Keratinocyte (primary cell): Measurements from ENCODE around the gene RAC2.

Source experiments
- CTCF ChIP-seq, 3 experiments: IDR thresholded peaks in 1 of 3; conservative IDR thresholded peaks in 1 of 3; optimal IDR thresholded peaks in 1 of 3; 2 replicates in 2 of 3; 3 replicates in 1 of 3; pipeline versions ENCODE3 to v1.5.1; 2011; ENCODE audit warnings: low read length in 3 of 3, mild to moderate bottlenecking in 3 of 3, moderate library complexity in 2 of 3, control low read depth in 1 of 3, inconsistent platforms in 1 of 3; ENCODE audit not compliant: insufficient read depth in 2 of 3; ENCODE audit errors: extremely low read depth in 1 of 3
- EZH2 ChIP-seq: IDR thresholded peaks from one replicate; pipeline ENCODE4 v1.6.1; 2012; ENCODE audit warnings: inconsistent platforms, mild to moderate bottlenecking, low read length, moderate library complexity

DNA sequence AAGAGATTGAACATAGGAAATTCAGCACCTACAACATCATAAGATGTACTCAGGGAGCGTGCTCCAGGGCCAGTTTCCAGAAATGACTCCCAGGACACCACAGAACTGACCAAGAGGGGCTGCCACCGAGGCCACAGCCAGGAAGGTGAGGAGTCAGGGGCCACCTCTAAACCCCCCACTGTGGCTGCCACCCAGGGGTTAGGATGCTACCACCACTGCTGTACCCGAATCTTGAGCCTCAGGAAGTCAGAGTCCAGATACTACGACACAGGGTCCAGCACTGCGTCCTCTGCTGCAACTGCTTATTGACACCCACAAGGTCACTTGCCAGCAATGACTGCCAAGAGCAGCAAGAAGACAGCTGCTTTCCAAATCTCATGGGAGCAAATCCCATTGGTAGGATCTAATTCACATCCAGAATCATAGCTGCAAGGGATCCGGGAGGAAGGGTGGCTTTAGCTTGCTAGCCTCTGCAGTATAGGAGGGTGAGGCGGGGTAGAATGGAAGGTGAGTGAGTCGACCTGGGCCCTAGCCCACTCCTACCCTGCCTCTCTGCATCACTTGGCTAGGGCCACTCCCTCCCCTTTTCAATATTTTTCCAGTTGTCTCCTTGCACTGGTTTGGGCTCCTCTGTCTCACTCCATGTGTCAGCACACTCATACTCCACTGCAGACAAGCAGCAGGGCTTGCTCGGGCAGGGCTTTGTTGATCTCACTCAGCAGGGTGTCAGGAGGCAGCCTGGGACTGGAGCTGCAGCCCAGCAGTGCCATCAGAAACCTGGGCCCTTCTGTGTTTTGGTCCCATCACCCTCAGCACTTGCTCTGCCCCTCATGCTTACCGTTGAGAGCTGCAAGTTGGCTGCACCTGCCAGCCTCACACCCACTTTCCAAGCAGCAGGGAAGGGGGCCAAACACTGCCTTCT, 20.2 kb upstream of the RAC2 start:
- TF ChIP-seq CTCF (optimal IDR thresholded peaks at IDR 0.05 in 1 of 3, IDR thresholded peaks at IDR 0.05 in 1 of 3, conservative IDR thresholded peaks at IDR 0.05 in 1 of 3; ENCODE audit: extremely low read depth in 1 of 3, insufficient read depth in 2 of 3, low read length in 3 of 3) (no peak), EZH2 (no peak)
